LNCAP (cell line): ENCODE measurements around the gene TPBGL.

Experiments
- TF ChIP-seq, protein P1 (sequence below): fragments of 450-650 bp; IDR thresholded peaks from 2 replicates; pipeline ENCODE4 v1.5.1; 2017; ENCODE audit warnings: mild to moderate bottlenecking

Gene TPBGL

DNA sequence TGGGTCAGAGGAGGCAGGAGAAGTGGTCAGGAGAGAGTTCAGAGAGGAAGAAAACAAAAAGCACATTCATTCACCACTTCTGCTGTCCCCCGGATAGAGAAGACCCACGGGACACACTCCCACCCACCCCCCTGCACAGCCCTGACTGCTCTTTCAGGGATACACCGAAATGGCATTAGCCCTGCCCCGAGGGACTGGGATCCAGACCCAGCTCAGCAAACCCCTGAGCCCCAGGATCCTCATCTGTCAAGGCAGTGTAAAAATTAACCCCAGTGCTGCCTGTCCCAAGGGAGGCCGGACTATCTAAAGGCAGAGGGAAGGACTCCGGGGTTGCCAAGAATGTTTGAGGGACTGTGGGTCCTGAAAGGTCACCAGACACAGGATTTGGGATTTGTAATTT lies 31.2 kb downstream of the TPBGL start:
- TF ChIP-seq, protein P1, sequence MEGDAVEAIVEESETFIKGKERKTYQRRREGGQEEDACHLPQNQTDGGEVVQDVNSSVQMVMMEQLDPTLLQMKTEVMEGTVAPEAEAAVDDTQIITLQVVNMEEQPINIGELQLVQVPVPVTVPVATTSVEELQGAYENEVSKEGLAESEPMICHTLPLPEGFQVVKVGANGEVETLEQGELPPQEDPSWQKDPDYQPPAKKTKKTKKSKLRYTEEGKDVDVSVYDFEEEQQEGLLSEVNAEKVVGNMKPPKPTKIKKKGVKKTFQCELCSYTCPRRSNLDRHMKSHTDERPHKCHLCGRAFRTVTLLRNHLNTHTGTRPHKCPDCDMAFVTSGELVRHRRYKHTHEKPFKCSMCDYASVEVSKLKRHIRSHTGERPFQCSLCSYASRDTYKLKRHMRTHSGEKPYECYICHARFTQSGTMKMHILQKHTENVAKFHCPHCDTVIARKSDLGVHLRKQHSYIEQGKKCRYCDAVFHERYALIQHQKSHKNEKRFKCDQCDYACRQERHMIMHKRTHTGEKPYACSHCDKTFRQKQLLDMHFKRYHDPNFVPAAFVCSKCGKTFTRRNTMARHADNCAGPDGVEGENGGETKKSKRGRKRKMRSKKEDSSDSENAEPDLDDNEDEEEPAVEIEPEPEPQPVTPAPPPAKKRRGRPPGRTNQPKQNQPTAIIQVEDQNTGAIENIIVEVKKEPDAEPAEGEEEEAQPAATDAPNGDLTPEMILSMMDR: no peak

DNA sequence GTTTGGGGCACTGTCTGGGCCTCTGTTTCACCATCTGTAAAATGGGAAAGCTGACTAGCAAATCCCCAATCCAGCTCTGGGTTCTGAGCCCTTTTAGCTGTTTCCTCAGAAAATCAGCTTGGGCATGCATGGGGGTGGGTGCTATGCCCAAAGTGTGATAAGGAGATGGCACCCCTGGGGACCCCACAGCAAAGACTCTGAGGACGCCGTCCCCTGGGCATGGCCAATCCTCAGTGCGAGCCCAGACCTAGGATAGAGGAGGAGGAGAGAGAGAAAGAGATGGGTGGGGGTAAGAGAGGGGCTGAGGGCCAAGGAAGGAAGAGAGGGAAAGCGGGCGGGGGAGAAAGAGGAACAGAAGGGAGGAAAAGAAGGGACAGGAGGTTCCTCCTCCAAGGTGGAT lies 31.8 kb downstream of the TPBGL start:
- TF ChIP-seq, protein P1: no peak

DNA sequence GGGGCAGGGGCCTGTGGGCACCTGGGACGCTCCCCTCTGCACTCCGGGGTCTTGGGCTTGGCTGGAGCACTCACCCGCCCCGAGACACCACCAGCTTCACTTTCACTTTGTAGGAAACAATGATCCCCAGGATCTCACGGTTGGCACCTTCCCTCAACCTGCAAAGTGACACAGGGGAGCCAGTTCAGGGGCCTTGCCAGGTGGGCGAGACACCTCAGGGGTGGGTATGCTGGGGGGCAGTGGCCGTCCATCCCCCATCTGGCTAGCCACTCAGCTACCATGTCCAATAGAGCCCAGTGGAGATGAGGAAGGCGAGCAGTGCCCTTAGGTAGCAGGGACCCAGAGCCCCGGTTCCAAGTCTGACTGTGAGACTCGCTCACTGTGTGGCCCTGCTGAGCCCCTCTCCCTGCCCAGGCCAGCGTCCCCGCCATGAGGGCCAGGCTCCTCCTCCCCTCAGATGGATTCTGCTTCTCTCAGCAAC lies 32.3 kb downstream of the TPBGL start:
- TF ChIP-seq, protein P1: no peak

DNA sequence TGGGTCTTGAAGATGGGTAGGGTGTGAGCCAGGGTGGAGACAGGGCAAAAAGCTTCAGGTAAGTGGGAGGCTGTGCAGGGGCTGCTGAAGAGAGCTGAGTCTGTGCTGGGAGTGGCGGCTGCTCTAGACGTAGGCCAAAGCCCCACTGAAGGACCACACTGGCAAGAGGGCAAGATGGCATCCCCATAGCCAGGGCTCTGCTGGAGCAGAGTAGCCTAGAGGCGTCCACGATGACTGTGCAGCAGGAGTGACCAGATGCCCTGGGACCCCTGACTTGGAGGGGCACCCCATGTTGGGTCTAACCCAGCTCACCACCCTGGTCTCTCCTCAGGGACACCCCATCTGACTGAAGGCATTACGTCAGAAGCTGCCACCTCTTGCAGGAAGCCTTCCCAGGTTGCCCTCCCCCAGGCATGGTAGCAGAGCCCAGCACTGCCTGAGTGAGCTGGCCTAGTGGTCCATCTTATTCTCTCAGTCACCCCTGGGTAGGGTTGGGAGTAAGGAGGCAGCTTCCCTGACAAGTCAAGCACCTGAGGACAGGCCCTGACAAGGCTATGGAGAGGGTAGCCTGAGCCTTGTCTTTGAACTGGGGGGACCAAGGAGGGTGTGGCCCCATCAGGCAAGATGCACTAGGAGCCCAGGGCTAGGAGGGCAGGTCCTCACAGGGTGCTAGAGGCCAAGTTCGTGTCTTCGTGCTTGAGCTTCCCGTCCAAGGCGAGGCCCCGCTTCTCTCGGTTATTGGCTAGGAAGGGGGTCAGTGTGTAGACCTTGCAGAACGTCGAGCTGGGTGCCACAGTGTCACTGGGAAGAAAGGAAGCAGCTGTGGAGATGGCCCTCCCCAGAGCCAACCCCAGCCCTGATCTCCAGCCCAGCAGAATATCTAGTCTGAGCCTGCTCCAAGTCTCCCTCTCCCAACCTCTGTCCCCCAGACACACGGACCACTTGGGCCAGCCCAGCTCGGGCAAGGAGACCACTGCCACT lies 33.1 kb downstream of the TPBGL start:
- TF ChIP-seq, protein P1: no peak

DNA sequence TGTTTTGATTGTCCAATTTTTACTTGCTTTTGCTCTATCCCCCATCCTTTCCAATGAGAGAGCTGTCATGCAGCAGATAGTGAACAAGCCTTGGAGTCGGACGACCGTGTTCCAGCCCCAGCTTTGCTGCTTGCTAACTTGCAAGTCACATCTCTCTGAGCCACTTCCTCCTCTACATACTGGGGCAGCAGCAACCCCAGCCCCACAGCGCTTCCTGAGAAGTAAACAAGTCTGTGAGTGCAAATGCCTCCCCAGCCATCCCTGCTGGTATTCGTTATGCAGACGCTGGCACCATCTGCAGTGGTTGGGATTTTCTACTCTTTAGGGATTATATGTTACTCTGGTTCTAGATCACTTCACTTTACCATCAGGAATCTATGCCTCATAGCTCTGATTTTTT lies 35.0 kb downstream of the TPBGL start:
- TF ChIP-seq, protein P1: no peak

DNA sequence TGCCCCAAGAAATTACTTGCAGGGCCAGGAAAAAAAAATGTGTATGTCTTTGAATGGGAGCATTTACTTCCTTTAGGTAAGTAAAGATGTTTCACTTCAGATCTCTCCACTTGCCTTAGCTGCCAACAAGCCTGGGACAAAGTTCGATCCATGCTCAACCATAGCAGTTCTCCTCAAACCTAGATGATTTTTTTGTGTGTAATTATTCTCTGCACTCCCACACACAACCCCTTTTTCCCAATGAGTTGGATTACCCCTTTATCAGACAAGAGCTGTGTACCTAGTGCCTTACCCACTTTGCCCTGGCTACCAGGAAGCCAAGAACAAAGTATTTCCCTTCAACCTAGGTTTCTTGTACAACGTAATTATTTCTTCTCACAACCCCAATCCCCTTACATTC lies 35.6 kb downstream of the TPBGL start:
- TF ChIP-seq, protein P1: no peak

DNA sequence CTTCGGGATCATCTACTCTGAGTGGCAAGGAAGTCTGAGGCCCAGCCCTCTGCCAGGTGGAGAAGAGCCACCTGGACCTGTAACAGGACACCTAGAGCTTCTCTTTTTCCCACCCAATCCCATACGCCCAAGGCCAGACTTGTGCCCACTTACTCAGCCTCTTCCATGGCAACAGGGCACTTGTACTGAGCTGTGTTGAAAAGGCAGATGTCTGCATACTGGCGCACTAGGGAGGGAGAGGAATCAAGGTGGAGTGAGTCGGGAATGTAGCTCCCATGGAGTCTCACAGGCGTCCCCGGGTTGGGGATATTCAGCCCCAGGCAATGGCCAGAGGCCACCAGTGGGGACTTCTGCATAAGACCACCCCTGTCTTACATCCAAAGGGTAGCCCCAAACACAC lies 36.1 kb downstream of the TPBGL start:
- TF ChIP-seq, protein P1: no peak
